Measurements from ENCODE around the gene SDK1.

Gene SDK1

DNA sequence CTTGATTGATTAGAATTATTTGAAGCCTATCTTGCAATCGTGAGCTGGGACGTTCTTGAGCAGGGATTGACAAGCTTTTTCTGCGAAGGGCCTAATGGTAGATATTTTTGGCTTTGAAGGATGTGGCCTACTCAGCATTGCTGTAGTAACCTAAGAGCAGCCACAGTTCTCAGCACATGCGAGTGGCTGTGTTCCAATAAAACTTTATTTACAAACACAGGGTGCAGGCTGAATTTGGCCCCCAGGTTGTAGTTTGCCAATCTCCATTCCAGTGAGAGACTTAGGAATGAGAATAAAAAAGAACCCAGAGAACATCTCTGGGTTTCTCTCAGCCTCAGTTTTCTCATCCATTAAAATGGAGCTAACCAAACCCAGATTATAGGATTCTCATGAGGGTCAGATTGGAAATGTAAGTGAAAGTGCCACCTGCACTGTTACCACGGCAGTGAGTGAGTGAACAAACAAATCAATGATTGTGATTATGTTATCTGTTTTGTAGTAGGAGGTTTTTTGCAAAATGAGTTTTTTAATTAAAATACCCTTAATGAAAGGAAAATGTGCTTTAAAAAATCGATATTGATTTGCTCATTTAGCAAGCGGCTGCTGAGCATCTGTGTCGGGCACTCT lies 664.0 kb downstream of the SDK1 start:
- no peak for DNase-seq

DNA sequence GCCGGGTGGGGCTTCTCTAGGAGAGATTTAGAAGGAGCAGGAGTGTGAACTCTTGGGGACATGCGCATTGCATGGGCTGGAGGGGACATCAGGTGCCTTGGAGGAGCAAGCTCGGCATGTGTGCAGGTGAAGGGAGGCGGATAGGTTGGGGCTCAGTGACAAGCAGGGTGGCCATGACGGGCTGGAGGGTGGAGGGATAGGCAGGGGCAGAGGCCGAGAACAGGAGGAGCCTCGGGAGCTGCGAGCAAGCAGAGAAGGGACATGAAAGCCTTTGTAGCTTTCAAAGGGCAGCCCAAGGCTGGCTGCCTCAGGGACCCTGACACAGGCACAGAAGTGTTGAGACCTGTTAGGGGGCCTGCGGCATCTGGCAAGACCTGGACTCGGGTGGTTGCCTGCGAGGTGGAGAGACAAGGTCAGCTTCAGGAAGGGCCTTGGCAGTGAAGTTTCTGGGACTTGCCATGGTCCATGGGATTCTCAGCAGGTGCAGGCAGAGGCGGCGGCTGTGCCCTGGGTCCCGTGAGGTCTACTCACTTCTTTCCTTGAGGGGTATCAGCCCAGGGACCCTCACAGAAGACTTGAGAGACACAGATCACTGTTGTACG lies 664.8 kb downstream of the SDK1 start:
- DNase-seq, result no peak

DNA sequence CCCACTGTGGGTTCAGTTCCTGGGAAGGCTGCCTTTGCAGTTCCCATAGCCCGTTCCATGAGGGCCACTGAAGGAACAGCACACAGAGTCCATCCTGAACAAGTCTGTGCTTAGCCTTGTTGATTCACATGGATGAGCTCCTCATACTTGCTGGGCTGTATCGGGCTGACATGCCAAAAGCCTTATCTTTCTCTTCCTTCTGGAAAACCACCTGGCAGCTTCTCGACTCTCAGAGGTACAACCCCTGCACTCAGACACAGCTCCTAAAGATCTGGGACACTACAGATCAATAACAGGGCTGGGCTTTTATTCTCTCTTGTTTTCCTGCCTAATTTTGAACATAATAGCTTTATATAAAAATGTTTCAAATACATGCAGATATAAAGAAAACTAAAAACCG lies 667.2 kb downstream of the SDK1 start:
- no peak for DNase-seq

DNA sequence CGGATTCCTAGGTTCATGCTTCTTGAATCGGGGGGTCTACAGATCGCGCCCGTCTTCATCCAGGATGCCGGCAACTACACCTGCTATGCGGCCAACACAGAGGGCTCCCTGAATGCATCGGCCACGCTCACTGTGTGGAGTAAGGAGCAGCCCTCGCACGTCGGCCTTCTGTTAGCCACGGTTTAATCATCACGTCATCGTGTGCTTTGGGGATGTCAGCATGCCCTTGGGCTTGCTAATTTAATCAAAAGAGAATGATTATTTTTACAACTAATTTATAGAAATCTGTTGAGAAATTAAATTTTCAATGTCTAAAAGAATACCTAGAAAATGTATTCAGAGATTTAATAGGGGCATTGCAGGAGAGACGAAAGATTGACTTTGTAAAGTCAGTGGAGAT lies 668.2 kb downstream of the SDK1 start:
- DNase-seq, result no peak

DNA sequence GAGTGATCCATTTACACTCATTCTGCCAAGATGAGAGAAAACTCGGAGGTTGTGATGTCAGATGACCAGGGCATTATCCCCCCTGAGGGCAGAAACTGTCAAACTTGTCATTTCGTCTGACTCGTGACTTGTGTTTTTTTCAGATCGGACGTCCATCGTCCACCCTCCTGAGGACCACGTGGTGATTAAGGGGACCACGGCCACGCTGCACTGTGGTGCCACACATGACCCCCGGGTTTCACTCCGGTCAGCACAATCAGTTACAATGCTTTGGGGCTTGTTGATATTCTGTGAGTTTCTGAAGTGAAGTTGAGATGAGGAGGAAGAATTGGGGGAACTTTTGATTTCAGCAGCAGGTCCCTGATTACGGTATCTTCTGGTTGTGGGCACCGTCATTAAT lies 670.3 kb downstream of the SDK1 start:
- DNase-seq, result no peak

- no peak for DNase-seq
Measured at GRCh38 chr7:3973264-3973663, 672.2 kb downstream of the SDK1 start.

DNA sequence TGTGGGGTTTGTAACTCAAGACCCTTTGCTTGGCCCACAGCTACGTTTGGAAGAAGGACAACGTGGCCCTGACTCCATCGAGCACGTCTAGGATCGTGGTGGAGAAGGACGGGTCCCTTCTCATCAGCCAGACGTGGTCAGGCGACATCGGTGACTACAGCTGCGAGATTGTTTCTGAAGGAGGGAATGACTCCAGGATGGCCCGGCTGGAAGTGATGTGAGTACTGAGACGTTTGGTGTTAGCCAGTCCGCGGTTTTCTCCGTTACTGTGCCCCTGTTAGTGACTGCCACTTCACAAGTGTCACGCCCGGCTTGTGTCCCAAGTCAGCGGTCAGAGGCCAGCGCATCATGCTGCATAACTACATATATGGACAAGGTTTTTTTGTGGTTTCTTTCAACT lies 673.3 kb downstream of the SDK1 start:
- no peak for DNase-seq

- DNase-seq, result no peak
Measured at GRCh38 chr7:3975371-3975770, 674.3 kb downstream of the SDK1 start.

DNA sequence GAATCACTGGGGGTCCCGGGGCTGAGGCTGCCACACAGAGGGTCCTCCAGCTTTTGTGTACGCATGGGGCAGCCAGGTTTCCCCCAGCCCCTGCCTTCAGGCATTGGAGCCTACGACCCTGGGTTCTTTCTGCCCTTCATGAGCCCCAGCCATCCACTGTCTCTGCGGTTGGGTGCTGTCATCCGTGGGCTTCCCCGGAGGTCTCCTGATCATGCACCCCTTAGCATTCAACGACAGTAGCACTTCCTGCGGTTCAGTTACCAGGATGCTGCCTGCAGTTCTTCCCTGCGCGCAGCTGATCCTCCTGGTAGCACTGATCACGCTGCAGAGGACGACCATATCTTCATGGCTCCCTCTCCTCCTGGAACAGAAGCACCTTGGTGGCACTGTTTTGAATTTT lies 676.3 kb downstream of the SDK1 start:
- DNase-seq, result no peak

GRCh38 chr7:3978839-3979238 lies 677.8 kb downstream of the SDK1 start:
- DNase-seq, result no peak

DNA sequence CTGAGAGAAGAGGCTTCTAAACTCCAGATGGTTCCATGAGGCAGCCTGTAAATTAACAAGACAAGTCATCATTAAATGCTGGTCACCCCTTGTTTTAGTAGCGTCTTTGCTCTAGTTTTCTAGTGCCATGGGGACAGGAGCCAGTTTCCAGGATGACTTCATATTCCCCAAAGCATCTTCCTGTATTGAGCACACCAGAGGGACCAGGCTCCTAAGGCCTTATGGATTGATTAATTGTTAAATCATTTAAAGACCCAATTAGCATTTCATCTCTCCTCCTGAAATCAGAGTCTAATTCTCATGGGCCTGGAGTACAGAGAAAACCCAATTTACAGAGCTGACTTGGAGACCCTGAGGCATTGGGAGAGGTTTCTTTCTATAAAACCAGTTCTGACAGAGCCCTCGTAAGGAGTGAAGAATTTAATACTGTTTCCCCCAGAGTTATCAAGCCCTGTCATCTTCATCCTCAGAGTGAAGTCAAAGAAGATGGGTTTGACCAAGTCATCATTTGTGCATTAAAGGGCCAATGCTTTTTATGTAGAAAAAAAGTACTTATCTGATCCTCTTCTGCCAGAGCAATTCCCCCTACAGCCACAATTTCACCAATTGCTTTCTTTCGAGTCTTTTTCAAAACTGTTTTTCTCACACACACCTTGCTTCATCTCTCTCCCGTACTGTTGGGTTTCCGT lies 678.7 kb downstream of the SDK1 start:
- DNase-seq, result no peak

DNA sequence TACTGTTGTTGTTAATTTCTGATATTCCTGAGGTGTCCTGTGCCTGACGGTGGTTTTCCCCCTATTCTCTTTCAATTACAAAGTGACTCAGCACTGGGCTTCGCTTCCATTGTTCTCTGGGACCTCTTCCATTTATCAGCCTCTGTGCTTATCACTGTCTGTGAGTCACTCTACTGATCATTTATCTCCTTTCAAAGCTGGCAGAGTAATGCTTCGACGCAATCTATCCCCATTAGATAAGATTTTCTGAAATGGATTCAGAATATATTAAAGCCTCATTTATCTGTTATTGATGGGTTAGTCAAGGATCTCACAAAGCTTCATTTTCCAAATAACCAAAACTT lies 679.2 kb downstream of the SDK1 start:
- DNase-seq, result no peak

DNA sequence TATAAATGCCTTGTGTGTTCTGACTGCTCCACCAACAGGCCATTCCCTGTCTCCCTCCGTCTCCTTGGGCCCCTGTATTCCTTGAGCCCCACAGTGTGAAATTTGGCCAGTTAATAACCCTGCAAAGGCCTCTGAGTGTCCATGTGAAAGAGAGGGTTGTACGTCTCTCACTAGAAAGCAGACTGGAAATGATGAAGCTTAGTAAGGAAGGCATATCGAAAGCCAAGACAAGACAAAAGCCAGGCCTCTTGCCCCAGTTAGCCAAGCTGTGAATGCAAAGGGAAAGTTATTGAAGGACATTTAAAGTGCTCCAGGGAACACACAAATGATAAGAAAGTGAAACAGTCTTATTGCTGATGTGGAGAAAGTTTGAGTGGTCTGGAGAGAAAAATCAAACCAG lies 680.2 kb downstream of the SDK1 start:
- no peak for DNase-seq

GRCh38 chr7:3984456-3984855 lies 683.4 kb downstream of the SDK1 start:
- no peak for DNase-seq

DNA sequence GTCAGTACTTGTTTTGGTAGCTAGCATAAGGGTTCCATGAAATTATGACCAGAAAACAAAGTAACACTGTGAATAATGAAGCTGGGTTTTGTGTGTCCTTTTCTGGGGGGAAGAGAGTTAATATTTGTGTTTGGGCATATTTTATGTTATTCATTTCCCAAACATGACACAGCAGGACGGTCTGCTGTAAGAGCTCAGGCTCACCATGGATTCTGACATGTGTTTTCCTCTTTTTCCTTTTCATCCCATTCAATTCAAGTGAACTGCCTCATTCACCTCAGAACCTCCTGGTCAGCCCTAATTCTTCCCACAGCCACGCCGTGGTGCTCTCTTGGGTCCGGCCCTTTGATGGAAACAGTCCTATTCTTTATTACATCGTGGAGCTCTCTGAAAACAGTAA lies 685.9 kb downstream of the SDK1 start:
- DNase-seq, result no peak

- no peak for DNase-seq
Measured at GRCh38 chr7:3987426-3987927, 686.4 kb downstream of the SDK1 start.

GRCh38 chr7:3989723-3990122 lies 688.7 kb downstream of the SDK1 start:
- DNase-seq, result no peak

GRCh38 chr7:3991731-3992231 lies 690.7 kb downstream of the SDK1 start:
- DNase-seq, result no peak

DNA sequence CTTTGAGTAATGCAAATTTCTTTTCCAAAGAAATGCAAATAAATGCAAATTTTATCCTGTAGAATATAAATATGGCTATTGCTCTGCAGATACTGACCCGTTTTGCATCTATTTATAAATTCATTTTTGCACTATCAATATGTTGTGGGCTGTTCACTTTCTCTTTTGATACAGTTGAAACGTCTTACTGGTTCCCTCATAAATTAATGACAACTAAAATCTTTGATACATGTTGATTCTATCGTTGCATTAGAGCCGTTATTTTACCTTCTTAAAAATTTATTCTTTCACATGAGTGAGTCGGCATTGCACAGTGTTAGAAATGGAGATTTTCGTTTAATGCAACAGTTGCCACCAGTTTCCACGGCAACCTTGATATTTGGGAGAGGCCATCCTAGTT lies 691.8 kb downstream of the SDK1 start:
- DNase-seq, result no peak

- DNase-seq, result no peak
Measured at GRCh38 chr7:3994764-3995163, 693.7 kb downstream of the SDK1 start.

GRCh38 chr7:3995187-3995586 lies 694.1 kb downstream of the SDK1 start:
- no peak for DNase-seq

DNA sequence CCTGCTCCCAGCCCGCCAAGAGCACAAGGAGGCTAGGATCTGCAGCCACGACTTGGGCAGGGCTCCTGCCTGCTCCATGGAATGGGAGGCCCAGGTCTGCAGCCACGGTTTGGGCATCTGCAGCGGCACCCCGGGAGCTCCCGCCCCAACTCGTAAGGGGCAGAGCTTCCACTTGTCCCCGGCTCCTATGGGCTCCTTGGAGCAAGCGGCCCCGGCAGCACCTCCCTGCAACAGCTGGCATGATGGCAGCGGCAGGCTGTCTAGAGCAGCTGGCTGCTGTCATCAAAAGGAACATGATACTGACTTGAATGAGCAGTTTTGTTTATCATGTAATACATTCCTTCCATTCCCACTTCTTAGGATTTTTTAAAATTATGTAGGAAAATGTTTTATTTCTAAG lies 697.0 kb downstream of the SDK1 start:
- peak; percentile 59 for DNase-seq

GRCh38 chr7:4000139-4000538 lies 699.1 kb downstream of the SDK1 start:
- DNase-seq, result no peak

- DNase-seq, result no peak
Measured at GRCh38 chr7:4000934-4001333, 699.9 kb downstream of the SDK1 start.

All from femur (tissue), 1 donor.